Epidermal melanocyte (primary cell): Measurements from ENCODE around the gene TXNDC8.

Source experiments
- DNase-seq: peaks from one replicate; pipeline ENCODE4 v3.0.0; 2011; ENCODE audit warnings: low spot score; ENCODE audit not compliant: insufficient read length

Gene TXNDC8

GRCh38 chr9:110282018-110282738 lies 55.5 kb downstream of the TXNDC8 start:
- DNase-seq: no peak

GRCh38 chr9:110278080-110278707 lies 59.5 kb downstream of the TXNDC8 start:
- DNase-seq: no peak

- DNase-seq: no peak
These were observed 60.9 kb downstream of the TXNDC8 start for GRCh38 chr9:110276781-110277180.

- DNase-seq: no peak
These were observed 67.3 kb downstream of the TXNDC8 start for GRCh38 chr9:110270211-110270995.

- no peak for DNase-seq
These were observed 70.9 kb downstream of the TXNDC8 start for GRCh38 chr9:110266795-110267194.

- no peak for DNase-seq
These were observed 76.0 kb downstream of the TXNDC8 start for GRCh38 chr9:110261632-110262031.

GRCh38 chr9:110260911-110261310 lies 76.8 kb downstream of the TXNDC8 start:
- no peak for DNase-seq

- DNase-seq: no peak
These were observed 78.1 kb downstream of the TXNDC8 start for GRCh38 chr9:110259566-110259965.

- DNase-seq: no peak
These were observed 79.0 kb downstream of the TXNDC8 start for GRCh38 chr9:110258690-110259091.

- DNase-seq: no peak
These were observed 79.7 kb downstream of the TXNDC8 start for GRCh38 chr9:110257956-110258355.

- DNase-seq: no peak
These were observed 80.4 kb downstream of the TXNDC8 start for GRCh38 chr9:110257097-110257841.

- DNase-seq: peak; percentile 40
These were observed 81.1 kb downstream of the TXNDC8 start, which contains the start of gene TXN for GRCh38 chr9:110256380-110257096. Gene TXN, minus strand, starts transcription at chr9:110256507. Its CDS starts 72 bp downstream, at chr9:110256435.

GRCh38 chr9:110255463-110256379 lies 81.9 kb downstream of the TXNDC8 start:
- DNase-seq: no peak

GRCh38 chr9:110255034-110255462 lies 82.6 kb downstream of the TXNDC8 start:
- no peak for DNase-seq

- DNase-seq: no peak
These were observed 83.2 kb downstream of the TXNDC8 start for GRCh38 chr9:110254500-110254899.
